T-cell (primary cell): ENCODE data around the gene IL36A. TPM values are rescaled to one million over a fixed set of nuclear protein-coding genes. Genes with fewer than 3 reads are reported as not detected.

ENCODE experiments used
- ATAC-seq, 4 experiments: fragments of 200-7000 bp in 3 of 4; fragments of 150-1000 bp in 1 of 4; cut with Tn5 transposase; replicated peaks in 1 of 4; 1 replicate in 3 of 4; 2 replicates in 1 of 4; pipeline ENCODE4 v1.10.0; 2021; ENCODE audit warnings: moderate library complexity in 3 of 4, mild to moderate bottlenecking in 2 of 4, moderate number of reproducible peaks in 1 of 4
- CTCF ChIA-PET, 2 donors: fragments of 300-600 bp; sonication (Branson Sonifier 250); formaldehyde crosslinking; loops; one replicate each; lab custom pipeline; 2022; ENCODE audit warnings: antibody characterized with exemption in 2 of 2; lab: Charles Lee
- POLR2A ChIA-PET, 2 donors: fragments of 300-600 bp; sonication (Branson Sonifier 250); formaldehyde crosslinking; loops; one replicate each; lab custom pipeline; 2022; ENCODE audit warnings: antibody characterized with exemption in 2 of 2; lab: Charles Lee
- DNase-seq, 35 experiments: peaks; one replicate each; pipeline versions ENCODE4 v3.0.0 to v3.0.0-alpha.2; 2013 to 2023
- H3K27ac ChIP-seq: one replicate; pipeline ENCODE4 v1.5.1; 2013; ENCODE audit warnings: low read length
- H3K27me3 ChIP-seq, 2 experiments: replicated peaks in 1 of 2; 1 replicate in 1 of 2; 2 replicates in 1 of 2; pipeline versions ENCODE4 v1.6.1 to v1.7.0; 2013; ENCODE audit warnings: low read length in 1 of 2, mixed read lengths in 1 of 2; ENCODE audit not compliant: control insufficient read depth in 2 of 2, insufficient read depth in 2 of 2; ENCODE audit errors: extremely low read depth in 1 of 2
- H3K36me3 ChIP-seq, 2 donors: 1 replicate in 1 of 2; 2 replicates in 1 of 2; pipeline versions ENCODE4 v1.6.1 to v1.7.0; 2013; ENCODE audit warnings: low read length in 1 of 2; ENCODE audit not compliant: control insufficient read depth in 2 of 2, insufficient read depth in 1 of 2; ENCODE audit errors: extremely low read depth in 1 of 2
- H3K4me1 ChIP-seq, 2 experiments: 1 replicate in 1 of 2; 2 replicates in 1 of 2; pipeline versions ENCODE4 v1.6.1 to v1.7.0; 2013; ENCODE audit warnings: low read length in 2 of 2, mixed read lengths in 1 of 2; ENCODE audit not compliant: insufficient read depth in 2 of 2, control insufficient read depth in 1 of 2; ENCODE audit errors: extremely low read depth in 1 of 2
- H3K4me3 ChIP-seq, 2 donors: 1 replicate in 1 of 2; 2 replicates in 1 of 2; pipeline versions ENCODE4 v1.5.1 to v1.7.0; 2013; ENCODE audit warnings: mild to moderate bottlenecking in 2 of 2, low read length in 1 of 2, moderate library complexity in 1 of 2; ENCODE audit not compliant: control insufficient read depth in 1 of 2; ENCODE audit errors: extremely low read depth in 1 of 2
- H3K9me3 ChIP-seq: 2 replicates; pipeline ENCODE4 v1.7.0; 2013
- H3K27ac Mint-ChIP-seq, 2 donors: one replicate each; pipeline ENCODE4 v1.8.0; 2020 to 2021; ENCODE audit warnings: mild to moderate bottlenecking in 2 of 2, mixed read lengths in 2 of 2
- H3K27me3 Mint-ChIP-seq, 2 donors: one replicate each; pipeline ENCODE4 v1.8.0; 2021 to 2022; ENCODE audit warnings: mixed read lengths in 2 of 2
- H3K36me3 Mint-ChIP-seq: one replicate; pipeline ENCODE4 v1.8.0; 2021; ENCODE audit warnings: mixed read lengths
- H3K4me1 Mint-ChIP-seq, 3 donors: one replicate each; pipeline ENCODE4 v1.8.0; 2020 to 2022; ENCODE audit warnings: mixed read lengths in 3 of 3, mild to moderate bottlenecking in 1 of 3
- H3K4me3 Mint-ChIP-seq, 3 donors: one replicate each; pipeline ENCODE4 v1.8.0; 2020 to 2022; ENCODE audit warnings: mild to moderate bottlenecking in 3 of 3, mixed read lengths in 3 of 3, moderate library complexity in 3 of 3
- H3K9me3 Mint-ChIP-seq, 3 donors: one replicate each; pipeline ENCODE4 v1.8.0; 2020 to 2022; ENCODE audit warnings: mixed read lengths in 3 of 3
- WGBS: methylation state at CpG from one replicate; pipeline ENCODE4 v1.1.5; 2013; ENCODE audit warnings: missing lambda C conversion rate; ENCODE audit not compliant: insufficient coverage; 5-methylcytosine and 5-hydroxymethylcytosine counted together
- total RNA-seq, 35 experiments: library from RNA in 6 of 35; stranded (reverse) in 6 of 35; fragments of 120-200 nt in 1 of 35; gene quantifications; one replicate each; pipeline versions ENCODE4 v1.2.1 to v1.2.4 and lab custom pipeline; 2013 to 2026

The IL36A gene
- total RNA-seq, 5 donors from 2014 or later (not counting 1 experiment from before 2014, with no cell fraction given), result 0.32 to 0.60 (median 0.58) TPM; not detected in 1

DNA sequence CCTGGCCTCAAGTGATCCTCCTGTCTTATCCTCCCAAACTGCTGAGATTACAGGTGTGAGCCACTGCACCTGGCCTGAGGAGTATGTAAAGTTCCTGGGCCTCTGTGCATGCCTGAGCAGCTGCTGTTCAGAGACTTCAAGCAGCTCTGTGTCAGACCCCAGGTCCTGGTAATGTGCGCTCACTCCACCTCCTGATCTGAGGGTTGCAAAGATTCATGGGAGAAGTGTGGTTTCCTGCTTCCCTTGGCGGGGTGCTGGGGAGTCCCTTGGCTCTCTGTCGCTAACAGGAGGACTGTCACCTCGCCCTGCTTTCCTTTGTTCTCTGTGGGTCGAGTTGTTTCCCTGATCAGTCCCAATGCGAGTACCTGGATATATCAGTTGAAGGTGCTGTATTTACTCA lies 8.6 kb upstream of the IL36A start:
- ChIA-PET CTCF (interaction anchor here in 1 of 2 donors (0.6 to 1.1 kb wide), 4 partner anchors 11 to 633 kb away, joined by 3 to 5 read pairs (median 4); no protein-coding TSS in a partner anchor), POLR2A (no interaction called here)
- peak overlapping the region; percentile 91 to 97 for H3K27ac Mint-ChIP-seq
- peaks cover 45 to 50% (median 47%) of the 10 kb centered on the region in 3 donors for H3K4me1 Mint-ChIP-seq
- no peak overlapping the region for H3K4me3 ChIP-seq
- ATAC-seq (peak; percentile 97 to 99 (median 98)), DNase-seq (peak; percentile 53 to 90 (median 77))
- H3K27me3 ChIP-seq, result no peaks in the 10 kb centered on the region
- H3K4me3 Mint-ChIP-seq, result peak overlapping the region; percentile 58 to 70 (median 64)
- peak overlapping the region; percentile 83 for H3K27ac ChIP-seq
- WGBS, result 0% methylated on average over 1 of the region's 6 CpGs
- no peaks in the 10 kb centered on the region for H3K27me3 Mint-ChIP-seq
- peaks cover 10% of the 10 kb centered on the region for H3K9me3 ChIP-seq
- H3K4me1 ChIP-seq, result peaks cover 28 to 30% of the 10 kb centered on the region in 2 experiments
- peaks cover 16% of the 10 kb centered on the region for H3K36me3 Mint-ChIP-seq
- no peaks in the 10 kb centered on the region for H3K36me3 ChIP-seq
- peaks cover 25 to 37% (median 27%) of the 10 kb centered on the region in 3 donors for H3K9me3 Mint-ChIP-seq

DNA sequence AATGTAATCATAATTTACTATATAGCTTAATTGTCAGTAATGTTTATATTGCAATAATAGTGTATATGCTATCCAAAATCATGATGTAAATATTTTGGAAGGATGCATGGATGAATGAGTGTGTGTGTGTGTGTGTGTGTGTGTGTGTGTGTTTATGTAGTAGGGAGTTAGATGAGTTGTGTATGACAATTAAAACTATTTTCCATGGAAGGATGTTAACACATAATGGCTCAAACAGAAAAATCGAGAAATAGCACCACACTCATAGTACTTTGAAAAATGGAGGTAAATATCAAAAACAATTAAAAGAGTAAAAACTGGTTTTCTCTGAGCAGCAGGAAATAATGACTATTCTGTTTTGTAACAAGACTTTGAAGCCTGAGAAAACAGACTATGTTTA lies 8.1 kb upstream of the IL36A start:
- Histone ChIP-seq H3K4me3 (no peak overlapping the region), H3K27me3 (no peaks in the 10 kb centered on the region), H3K36me3 (no peaks in the 10 kb centered on the region), H3K9me3 (peaks cover 6% of the 10 kb centered on the region), H3K27ac (peak overlapping the region; percentile 83), H3K4me1 (peaks cover 28 to 30% of the 10 kb centered on the region in 2 experiments)
- peaks cover 23 to 36% (median 24%) of the 10 kb centered on the region in 3 donors for H3K9me3 Mint-ChIP-seq
- peaks cover 14% of the 10 kb centered on the region for H3K36me3 Mint-ChIP-seq
- no CpG with 5 or more reads among the region's 1 CpG for WGBS
- ChIA-PET CTCF (interaction anchor here in 1 of 2 donors (0.8 to 1.1 kb wide), 3 partner anchors 12 to 420 kb away, joined by 3 to 4 read pairs (median 3); no protein-coding TSS in a partner anchor), POLR2A (interaction anchor here in 1 of 2 donors (0.7 kb wide), 1 partner anchor 37 kb away, joined by 3 read pairs; no protein-coding TSS in a partner anchor)
- H3K4me1 Mint-ChIP-seq, result peaks cover 45 to 50% (median 47%) of the 10 kb centered on the region in 3 donors
- H3K27ac Mint-ChIP-seq, result peak overlapping the region; percentile 91 to 97
- H3K4me3 Mint-ChIP-seq, result peak overlapping the region; percentile 58 to 70 (median 64)
- DNase-seq (peak in 1 of 35 experiments; percentile 14), ATAC-seq (no peak)
- no peaks in the 10 kb centered on the region for H3K27me3 Mint-ChIP-seq

DNA sequence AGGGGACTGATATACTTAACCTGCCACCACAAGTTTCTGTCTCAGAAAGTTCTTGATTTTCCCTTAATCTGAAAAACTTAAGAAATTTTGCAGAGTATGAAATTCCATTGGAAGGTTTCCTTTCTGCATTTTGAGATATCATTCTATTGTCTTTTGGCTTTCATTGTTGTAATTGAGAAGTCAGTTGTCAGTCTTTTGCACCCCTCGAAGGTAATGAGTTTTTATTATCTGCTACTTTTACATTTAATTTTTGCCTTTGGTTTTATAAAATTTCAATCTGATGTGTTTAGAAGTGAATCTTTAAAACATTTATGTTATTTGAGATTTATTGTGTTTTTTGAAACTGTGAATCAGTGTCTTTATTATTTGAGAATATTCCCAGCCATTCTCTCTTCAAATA lies 4.8 kb upstream of the IL36A start:
- H3K4me3 Mint-ChIP-seq, result no peak overlapping the region
- H3K27ac Mint-ChIP-seq, result peak overlapping the region in 1 of 2 donors; percentile 41
- CTCF ChIA-PET, result no interaction called here
- POLR2A ChIA-PET, result no interaction called here
- DNase-seq, result no peak
- Histone ChIP-seq H3K36me3 (no peaks in the 10 kb centered on the region), H3K27me3 (no peaks in the 10 kb centered on the region), H3K4me1 (peaks cover 18 to 19% of the 10 kb centered on the region in 2 experiments), H3K9me3 (peaks cover 4% of the 10 kb centered on the region), H3K4me3 (no peak overlapping the region), H3K27ac (no peak overlapping the region)
- H3K36me3 Mint-ChIP-seq, result peaks cover 12% of the 10 kb centered on the region
- peaks cover 21 to 37% (median 27%) of the 10 kb centered on the region in 3 donors for H3K4me1 Mint-ChIP-seq
- H3K9me3 Mint-ChIP-seq, result peaks cover 16 to 29% (median 17%) of the 10 kb centered on the region in 3 donors
- H3K27me3 Mint-ChIP-seq, result no peaks in the 10 kb centered on the region
- WGBS, result no CpG with 5 or more reads among the region's 1 CpG
- ATAC-seq, result no peak

DNA sequence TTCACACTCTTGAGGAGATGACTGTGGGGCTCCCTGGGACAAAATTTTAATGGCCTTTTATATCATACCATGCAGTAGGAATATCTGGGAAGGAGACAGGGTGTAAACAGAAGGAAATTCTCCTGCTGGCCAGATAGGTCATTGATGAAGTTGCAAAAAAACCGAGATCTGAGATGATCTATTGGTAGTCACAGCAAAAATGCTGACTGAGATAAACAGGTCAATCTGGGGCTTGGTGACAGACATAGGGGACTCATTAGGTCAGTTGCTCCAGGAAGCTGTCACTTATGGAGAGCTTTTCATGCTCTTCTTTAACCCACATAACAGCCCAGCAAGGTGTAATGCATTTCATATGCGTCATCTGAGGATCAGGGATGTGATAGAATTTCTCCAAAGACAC lies 2.6 kb upstream of the IL36A start:
- Histone ChIP-seq H3K9me3 (peaks cover 4% of the 10 kb centered on the region), H3K4me3 (no peak overlapping the region), H3K27ac (no peak overlapping the region), H3K27me3 (no peaks in the 10 kb centered on the region), H3K4me1 (peaks cover under 1 to 5% of the 10 kb centered on the region in 2 experiments), H3K36me3 (no peaks in the 10 kb centered on the region)
- Mint-ChIP-seq H3K9me3 (peaks cover 16 to 29% (median 17%) of the 10 kb centered on the region in 3 donors), H3K27me3 (no peaks in the 10 kb centered on the region), H3K4me1 (peaks cover 2 to 14% (median 7%) of the 10 kb centered on the region in 3 donors), H3K4me3 (no peak overlapping the region), H3K36me3 (peaks cover 12% of the 10 kb centered on the region), H3K27ac (no peak overlapping the region)
- no peak for DNase-seq
- no peak for ATAC-seq
- WGBS, result 63% methylated on average over 1 of the region's 2 CpGs
- ChIA-PET CTCF (no interaction called here), POLR2A (no interaction called here)

DNA sequence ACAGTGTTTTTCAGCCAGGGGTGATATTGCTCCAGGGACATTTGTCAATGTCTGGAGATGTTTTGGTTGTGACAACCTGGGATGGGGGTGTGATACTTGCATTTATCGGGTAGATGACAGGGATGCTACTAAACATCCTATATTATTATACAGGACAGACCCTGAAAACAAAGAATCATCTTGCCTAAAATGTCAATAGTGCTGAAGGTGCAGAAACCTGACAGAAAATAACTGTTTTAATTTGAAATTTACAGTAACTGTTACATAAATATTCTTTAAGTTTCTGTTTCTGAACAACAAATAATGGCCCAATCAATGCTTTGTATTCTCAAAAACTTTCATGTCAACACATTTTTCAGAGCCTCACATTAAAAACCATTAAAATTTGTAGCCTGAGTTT lies 2.0 kb downstream of the IL36A start:
- ATAC-seq (no peak), DNase-seq (no peak)
- Mint-ChIP-seq H3K27ac (no peak overlapping the region), H3K4me1 (peaks cover 6 to 14% (median 6%) of the 10 kb centered on the region in 3 donors), H3K36me3 (no peaks in the 10 kb centered on the region), H3K9me3 (no peaks in the 10 kb centered on the region), H3K27me3 (no peaks in the 10 kb centered on the region), H3K4me3 (no peak overlapping the region)
- no CpG with 5 or more reads among the region's 1 CpG for WGBS
- no peaks in the 10 kb centered on the region for H3K9me3 ChIP-seq
- ChIA-PET CTCF (no interaction called here), POLR2A (no interaction called here)
- no peaks in the 10 kb centered on the region for H3K36me3 ChIP-seq
- H3K4me1 ChIP-seq, result peaks cover 0 to 4% of the 10 kb centered on the region in 2 experiments
- H3K27me3 ChIP-seq, result no peaks in the 10 kb centered on the region
- H3K27ac ChIP-seq, result no peak overlapping the region
- no peak overlapping the region for H3K4me3 ChIP-seq

DNA sequence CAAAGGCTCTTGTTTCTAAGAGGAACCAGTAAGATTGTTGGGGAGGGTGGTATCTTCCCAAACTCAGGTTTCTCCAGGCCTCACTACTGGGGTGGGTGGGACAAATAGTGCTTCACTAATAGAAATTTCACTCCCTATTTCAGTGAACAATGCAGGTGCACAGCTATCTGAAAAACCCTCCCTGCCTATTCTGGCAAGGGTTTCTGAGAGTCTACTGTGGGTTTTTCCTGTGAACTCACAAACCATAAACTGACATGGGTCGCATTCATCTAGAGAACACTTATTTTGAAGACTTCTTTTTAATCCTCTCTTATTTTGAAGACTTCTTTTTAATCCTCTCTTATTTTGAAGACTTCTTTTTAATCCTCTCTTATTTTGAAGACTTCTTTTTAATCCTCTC lies 4.4 kb downstream of the IL36A start:
- no peak overlapping the region for H3K4me3 Mint-ChIP-seq
- no peaks in the 10 kb centered on the region for H3K27me3 Mint-ChIP-seq
- H3K36me3 Mint-ChIP-seq, result no peaks in the 10 kb centered on the region
- peaks cover 0 to 2% of the 10 kb centered on the region in 2 experiments for H3K27me3 ChIP-seq
- DNase-seq (peak in 1 of 35 experiments; percentile 8), ATAC-seq (no peak)
- H3K9me3 Mint-ChIP-seq, result no peaks in the 10 kb centered on the region
- H3K4me3 ChIP-seq, result no peak overlapping the region
- ChIA-PET CTCF (no interaction called here), POLR2A (no interaction called here)
- H3K9me3 ChIP-seq, result no peaks in the 10 kb centered on the region
- H3K4me1 Mint-ChIP-seq, result peaks cover 6 to 14% (median 6%) of the 10 kb centered on the region in 3 donors
- no peak overlapping the region for H3K27ac ChIP-seq
- H3K27ac Mint-ChIP-seq, result peak overlapping the region in 1 of 2 donors; percentile 22
- H3K36me3 ChIP-seq, result no peaks in the 10 kb centered on the region
- peaks cover 0 to 4% of the 10 kb centered on the region in 2 experiments for H3K4me1 ChIP-seq
- WGBS, result no CpG with 5 or more reads among the region's 1 CpG
